Measurements from ENCODE around the gene VTCN1.
"Not testable (repeated sequence)": the region's sequence is repeated elsewhere in the genome, so short reads cannot be mapped to it uniquely, and the experiment has no call there.

Gene VTCN1

GRCh38 chr1:117151305-117151704 lies 59.4 kb downstream of the VTCN1 start:
- not testable (repeated sequence) for H4K12ac ChIP-seq (ENCODE audit: low read depth, low read length); H3K4me3 ChIP-seq (ENCODE audit: low read depth, low read length); H3K27ac ChIP-seq (ENCODE audit: low read depth, low read length); H3K18ac ChIP-seq (ENCODE audit: low read length); H3K9me3 ChIP-seq (ENCODE audit: insufficient read depth, low read depth, low read length); H3K79me1 ChIP-seq (ENCODE audit: low read length); H3K23ac ChIP-seq (ENCODE audit: low read length); H3K4me2 ChIP-seq (ENCODE audit: low read length); H2BK12ac ChIP-seq (ENCODE audit: low read length); H2BK5ac ChIP-seq (ENCODE audit: low read depth, low read length, poor library complexity); H2AK5ac ChIP-seq (ENCODE audit: low read length); H3K27me3 ChIP-seq (ENCODE audit: insufficient read depth, low read length); H3K14ac ChIP-seq (ENCODE audit: low read length); H3K4me1 ChIP-seq (ENCODE audit: control insufficient read depth in 1 of 2, insufficient read depth in 2 of 2, low read length in 2 of 2); H4K8ac ChIP-seq (ENCODE audit: low read depth, low read length); H4K91ac ChIP-seq (ENCODE audit: low read depth, low read length); H3K79me2 ChIP-seq (ENCODE audit: control insufficient read depth, insufficient read depth, low read length, poor library complexity); DNase-seq; H3K9ac ChIP-seq (ENCODE audit: low read length); H2BK120ac ChIP-seq (ENCODE audit: insufficient read depth, low read length, poor library complexity); H2AFZ ChIP-seq (ENCODE audit: insufficient read depth, low read length, poor library complexity); H3K4ac ChIP-seq (ENCODE audit: low read depth, low read length)
- H3K36me3 ChIP-seq (ENCODE audit: control insufficient read depth in 1 of 2, insufficient read depth in 2 of 2, low read length in 2 of 2): peaks cover 7 to 18% of the 10 kb centered on the region in 2 experiments
- no CpG with 5 or more reads among the region's 5 CpGs for WGBS (ENCODE audit: extremely low coverage, insufficient coverage, insufficient read length)

- no peak overlapping the region for H3K27ac ChIP-seq (ENCODE audit: low read depth, low read length)
- H2BK5ac ChIP-seq (ENCODE audit: low read depth, low read length, poor library complexity): no peak overlapping the region
- H3K27me3 ChIP-seq (ENCODE audit: insufficient read depth, low read length): no peaks in the 10 kb centered on the region
- peaks cover 5 to 7% of the 10 kb centered on the region in 2 experiments for H3K4me1 ChIP-seq (ENCODE audit: control insufficient read depth in 1 of 2, insufficient read depth in 2 of 2, low read length in 2 of 2)
- no peak overlapping the region for H2BK12ac ChIP-seq (ENCODE audit: low read length)
- H2AFZ ChIP-seq (ENCODE audit: insufficient read depth, low read length, poor library complexity): no peak overlapping the region
- peaks cover 2% of the 10 kb centered on the region for H3K9me3 ChIP-seq (ENCODE audit: insufficient read depth, low read depth, low read length)
- no peak overlapping the region for H3K4ac ChIP-seq (ENCODE audit: low read depth, low read length)
- no peak overlapping the region for H3K4me2 ChIP-seq (ENCODE audit: low read length)
- H4K91ac ChIP-seq (ENCODE audit: low read depth, low read length): no peak overlapping the region
- H3K79me2 ChIP-seq (ENCODE audit: control insufficient read depth, insufficient read depth, low read length, poor library complexity): no peaks in the 10 kb centered on the region
- no peak overlapping the region for H4K8ac ChIP-seq (ENCODE audit: low read depth, low read length)
- no peak overlapping the region for H2AK5ac ChIP-seq (ENCODE audit: low read length)
- H3K18ac ChIP-seq (ENCODE audit: low read length): no peak overlapping the region
- H4K12ac ChIP-seq (ENCODE audit: low read depth, low read length): no peak overlapping the region
- no peak for DNase-seq
- peaks cover 9% of the 10 kb centered on the region for H3K79me1 ChIP-seq (ENCODE audit: low read length)
- WGBS (ENCODE audit: extremely low coverage, insufficient coverage, insufficient read length): no CpG with 5 or more reads among the region's 2 CpGs
- H3K4me3 ChIP-seq (ENCODE audit: low read depth, low read length): no peak overlapping the region
- peaks cover 8 to 16% of the 10 kb centered on the region in 2 experiments for H3K36me3 ChIP-seq (ENCODE audit: control insufficient read depth in 1 of 2, insufficient read depth in 2 of 2, low read length in 2 of 2)
- no peak overlapping the region for H3K9ac ChIP-seq (ENCODE audit: low read length)
- H3K14ac ChIP-seq (ENCODE audit: low read length): no peak overlapping the region
- H2BK120ac ChIP-seq (ENCODE audit: insufficient read depth, low read length, poor library complexity): no peak overlapping the region
- H3K23ac ChIP-seq (ENCODE audit: low read length): no peak overlapping the region
These were observed 60.4 kb downstream of the VTCN1 start for GRCh38 chr1:117150316-117150715.

GRCh38 chr1:117147856-117148588 lies 62.7 kb downstream of the VTCN1 start:
- Histone ChIP-seq H4K8ac (ENCODE audit: low read depth, low read length) (no peak overlapping the region), H2BK12ac (ENCODE audit: low read length) (no peak overlapping the region), H3K23ac (ENCODE audit: low read length) (no peak overlapping the region), H3K14ac (ENCODE audit: low read length) (no peak overlapping the region), H3K4me3 (ENCODE audit: low read depth, low read length) (no peak overlapping the region), H3K79me2 (ENCODE audit: control insufficient read depth, insufficient read depth, low read length, poor library complexity) (no peaks in the 10 kb centered on the region), H3K4me2 (ENCODE audit: low read length) (no peak overlapping the region), H3K9ac (ENCODE audit: low read length) (no peak overlapping the region), H2AK5ac (ENCODE audit: low read length) (no peak overlapping the region), H3K9me3 (ENCODE audit: insufficient read depth, low read depth, low read length) (peaks cover under 1% of the 10 kb centered on the region), H3K18ac (ENCODE audit: low read length) (no peak overlapping the region), H2BK120ac (ENCODE audit: insufficient read depth, low read length, poor library complexity) (no peak overlapping the region), H4K91ac (ENCODE audit: low read depth, low read length) (no peak overlapping the region), H3K4ac (ENCODE audit: low read depth, low read length) (no peak overlapping the region), H2AFZ (ENCODE audit: insufficient read depth, low read length, poor library complexity) (no peak overlapping the region), H4K12ac (ENCODE audit: low read depth, low read length) (no peak overlapping the region), H2BK5ac (ENCODE audit: low read depth, low read length, poor library complexity) (no peak overlapping the region), H3K36me3 (ENCODE audit: control insufficient read depth in 1 of 2, insufficient read depth in 2 of 2, low read length in 2 of 2) (peaks cover 5 to 14% of the 10 kb centered on the region in 2 experiments), H3K4me1 (ENCODE audit: control insufficient read depth in 1 of 2, insufficient read depth in 2 of 2, low read length in 2 of 2) (peaks cover 8 to 11% of the 10 kb centered on the region in 2 experiments), H3K27ac (ENCODE audit: low read depth, low read length) (no peak overlapping the region), H3K27me3 (ENCODE audit: insufficient read depth, low read length) (no peaks in the 10 kb centered on the region), H3K79me1 (ENCODE audit: low read length) (peaks cover 12% of the 10 kb centered on the region)
- WGBS (ENCODE audit: extremely low coverage, insufficient coverage, insufficient read length): no CpG with 5 or more reads among the region's 5 CpGs
- peak in 1 of 2 donors; percentile 44 for DNase-seq

GRCh38 chr1:117147341-117147831 lies 63.3 kb downstream of the VTCN1 start:
- H3K4me1 ChIP-seq (ENCODE audit: control insufficient read depth in 1 of 2, insufficient read depth in 2 of 2, low read length in 2 of 2): peaks cover 12 to 14% of the 10 kb centered on the region in 2 experiments
- H2AK5ac ChIP-seq (ENCODE audit: low read length): no peak overlapping the region
- WGBS (ENCODE audit: extremely low coverage, insufficient coverage, insufficient read length): no CpG with 5 or more reads among the region's 4 CpGs
- H2AFZ ChIP-seq (ENCODE audit: insufficient read depth, low read length, poor library complexity): no peak overlapping the region
- H3K4ac ChIP-seq (ENCODE audit: low read depth, low read length): no peak overlapping the region
- H3K4me2 ChIP-seq (ENCODE audit: low read length): no peak overlapping the region
- H3K27me3 ChIP-seq (ENCODE audit: insufficient read depth, low read length): no peaks in the 10 kb centered on the region
- H3K79me2 ChIP-seq (ENCODE audit: control insufficient read depth, insufficient read depth, low read length, poor library complexity): no peaks in the 10 kb centered on the region
- H4K91ac ChIP-seq (ENCODE audit: low read depth, low read length): no peak overlapping the region
- H3K79me1 ChIP-seq (ENCODE audit: low read length): peaks cover 14% of the 10 kb centered on the region
- no peak overlapping the region for H4K12ac ChIP-seq (ENCODE audit: low read depth, low read length)
- H4K8ac ChIP-seq (ENCODE audit: low read depth, low read length): no peak overlapping the region
- H3K18ac ChIP-seq (ENCODE audit: low read length): no peak overlapping the region
- peak overlapping the region; percentile 41 for H2BK120ac ChIP-seq (ENCODE audit: insufficient read depth, low read length, poor library complexity)
- H3K9me3 ChIP-seq (ENCODE audit: insufficient read depth, low read depth, low read length): no peaks in the 10 kb centered on the region
- no peak for DNase-seq
- no peak overlapping the region for H3K23ac ChIP-seq (ENCODE audit: low read length)
- no peak overlapping the region for H3K4me3 ChIP-seq (ENCODE audit: low read depth, low read length)
- H2BK12ac ChIP-seq (ENCODE audit: low read length): no peak overlapping the region
- peaks cover 5 to 9% of the 10 kb centered on the region in 2 experiments for H3K36me3 ChIP-seq (ENCODE audit: control insufficient read depth in 1 of 2, insufficient read depth in 2 of 2, low read length in 2 of 2)
- H3K9ac ChIP-seq (ENCODE audit: low read length): no peak overlapping the region
- H2BK5ac ChIP-seq (ENCODE audit: low read depth, low read length, poor library complexity): no peak overlapping the region
- no peak overlapping the region for H3K14ac ChIP-seq (ENCODE audit: low read length)
- H3K27ac ChIP-seq (ENCODE audit: low read depth, low read length): no peak overlapping the region

Data from trophoblast cell (in vitro differentiated cells and primary cell).